NCI-H82 (cell line): ENCODE measurements around the gene NALCN.

Experiments used
- DNase-seq: peaks from one replicate; lab custom pipeline; 2025; lab: John Stamatoyannopoulos, UW

The NALCN gene

DNA sequence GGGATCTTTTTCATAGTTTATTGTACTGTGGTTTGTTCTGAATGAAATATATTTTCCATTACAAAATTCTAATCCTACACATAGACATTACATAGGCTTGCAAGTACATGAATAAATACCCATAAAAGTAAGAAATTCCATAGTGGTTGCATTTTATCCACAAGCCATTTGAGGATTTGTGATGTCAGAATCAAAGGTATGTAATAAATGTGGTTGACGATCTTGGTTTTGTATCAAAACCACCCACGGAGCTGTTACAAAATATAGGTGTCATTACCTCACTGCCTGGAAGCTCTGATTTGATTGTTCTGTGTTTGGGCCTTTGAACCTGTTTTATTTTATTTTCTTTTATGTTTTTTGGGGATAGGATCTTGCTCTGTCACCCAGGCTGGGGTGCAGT lies 125.1 kb downstream of the NALCN start:
- DNase-seq = no peak

DNA sequence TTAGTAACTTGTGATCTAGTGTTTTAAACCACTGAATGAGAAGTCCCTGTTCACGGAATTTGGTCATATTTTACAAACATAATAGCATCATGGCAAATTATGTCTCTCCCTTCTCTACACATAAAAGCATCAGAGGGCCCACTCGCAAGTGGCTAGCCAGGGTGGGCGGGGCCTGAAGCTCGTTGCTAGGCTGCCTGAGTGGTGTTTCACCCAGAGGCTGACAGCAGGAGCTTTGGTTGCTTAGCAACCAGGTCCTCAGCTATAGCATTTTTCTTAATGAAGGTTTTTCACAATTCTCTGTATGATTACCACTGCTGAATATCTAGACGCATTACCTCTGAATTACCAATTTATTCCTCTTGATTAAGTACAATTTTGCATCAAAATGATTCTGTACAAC lies 126.5 kb downstream of the NALCN start:
- DNase-seq = peak; percentile 91

GRCh38 chr13:101283782-101284181 lies 132.5 kb downstream of the NALCN start:
- DNase-seq = no peak

DNA sequence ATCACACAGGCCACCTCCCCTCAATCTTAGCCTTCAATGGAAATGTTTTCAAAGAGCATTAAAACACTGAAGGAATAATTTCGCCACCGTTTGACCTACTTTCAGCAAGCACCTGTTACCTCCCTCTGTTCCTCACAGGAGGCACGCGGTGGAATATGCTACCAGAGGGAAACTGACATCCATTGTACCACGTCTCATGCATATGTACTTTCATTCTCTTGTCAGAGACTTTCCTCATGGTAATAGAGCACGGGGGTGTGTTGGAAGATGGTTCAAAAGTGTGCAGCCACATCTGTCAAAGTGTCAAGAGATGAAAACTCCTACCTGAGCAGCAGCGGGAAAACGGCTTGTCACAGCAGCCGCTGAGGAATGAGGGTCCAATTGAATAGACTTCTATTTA lies 143.4 kb downstream of the NALCN start:
- no peak for DNase-seq

DNA sequence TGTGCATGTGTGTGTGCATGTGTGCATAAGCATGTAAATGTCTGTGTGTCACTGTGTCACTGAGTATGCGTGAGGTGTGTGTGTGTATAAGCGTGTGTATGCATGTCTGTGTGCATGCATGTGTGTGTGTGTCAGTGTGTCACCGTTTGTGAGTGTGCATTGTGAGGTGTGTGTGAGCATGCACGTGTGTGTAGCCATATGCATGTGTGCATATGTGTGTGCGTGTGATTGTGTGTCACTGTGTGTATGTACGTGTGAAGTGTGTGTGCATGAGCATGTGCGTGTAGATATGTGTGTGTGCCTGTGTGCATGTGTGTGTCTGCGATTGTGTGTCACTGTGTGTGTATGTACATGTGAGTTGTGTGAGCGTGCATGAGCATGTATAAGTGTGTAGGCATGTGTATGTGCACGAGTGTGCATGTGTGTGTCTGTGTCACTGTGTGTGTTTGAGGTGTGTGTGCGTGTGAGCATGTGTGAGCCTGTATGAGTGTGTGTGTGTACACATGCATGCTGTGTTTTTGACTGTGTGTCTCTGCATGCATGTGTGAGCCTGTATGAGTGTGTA lies 144.5 kb downstream of the NALCN start:
- DNase-seq = no peak

DNA sequence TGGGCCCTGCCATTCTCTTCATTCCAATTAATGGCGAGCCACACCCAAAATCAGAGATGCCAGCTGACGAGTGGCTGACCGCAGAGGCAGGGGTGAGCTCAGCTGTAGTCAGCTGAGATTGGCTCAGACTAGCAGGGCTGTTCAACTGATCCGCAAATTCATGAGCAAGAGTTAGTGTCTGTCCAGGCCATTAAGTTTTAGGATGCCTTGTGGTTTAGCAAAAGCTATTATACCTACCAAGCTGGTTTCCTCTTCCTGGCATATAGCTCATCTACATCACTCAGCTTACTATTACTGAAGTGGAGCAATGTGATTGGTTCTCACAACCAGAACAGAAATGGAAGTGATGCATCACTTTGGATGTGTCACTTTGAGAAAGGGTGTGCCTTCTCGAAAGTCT lies 148.7 kb downstream of the NALCN start:
- no peak for DNase-seq

DNA sequence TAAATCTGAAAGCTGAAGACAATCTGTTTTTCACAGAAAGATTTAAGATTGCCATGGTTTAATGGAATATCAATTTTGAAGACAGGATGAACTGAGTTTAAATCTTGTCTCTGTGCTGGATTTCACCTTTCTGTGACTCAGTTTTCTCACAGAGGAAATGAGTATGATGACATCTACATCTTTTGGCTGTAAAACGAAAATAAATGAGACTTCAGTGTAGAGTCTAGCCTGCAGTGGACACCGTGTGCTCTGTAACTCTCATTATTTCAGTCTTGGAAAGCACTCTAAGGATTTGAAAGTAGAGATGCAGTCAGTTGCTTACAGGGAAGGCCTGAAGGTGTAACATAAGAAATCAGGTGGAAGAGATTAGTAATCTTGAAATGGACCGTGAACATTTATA lies 150.4 kb downstream of the NALCN start:
- no peak for DNase-seq

- no peak for DNase-seq
These were observed 151.4 kb downstream of the NALCN start for GRCh38 chr13:101264931-101265330.

DNA sequence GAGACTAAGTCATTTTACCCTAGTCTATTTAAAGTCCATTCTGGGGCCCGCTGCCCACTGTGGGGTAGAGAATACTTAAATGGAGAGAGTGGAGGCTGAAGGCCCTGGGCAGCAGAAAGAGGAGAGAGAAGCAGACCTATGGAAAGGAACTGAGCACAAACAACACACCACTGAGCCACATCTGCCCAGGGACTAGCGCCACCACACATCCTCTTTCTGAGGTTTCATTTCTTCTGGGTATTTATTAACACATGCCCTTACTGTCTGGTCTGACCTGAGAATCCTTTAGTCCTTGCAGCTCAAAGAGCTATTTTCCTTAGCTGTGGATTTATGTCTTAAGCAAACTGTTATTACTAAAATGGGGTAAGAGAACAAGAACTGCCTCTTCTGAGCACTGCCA lies 154.0 kb downstream of the NALCN start:
- DNase-seq = no peak

- DNase-seq = no peak
These were observed 157.8 kb downstream of the NALCN start for GRCh38 chr13:101258509-101258908.

- DNase-seq = no peak
These were observed 158.2 kb downstream of the NALCN start for GRCh38 chr13:101258071-101258470.

GRCh38 chr13:101248739-101249514 lies 167.4 kb downstream of the NALCN start:
- DNase-seq = no peak

DNA sequence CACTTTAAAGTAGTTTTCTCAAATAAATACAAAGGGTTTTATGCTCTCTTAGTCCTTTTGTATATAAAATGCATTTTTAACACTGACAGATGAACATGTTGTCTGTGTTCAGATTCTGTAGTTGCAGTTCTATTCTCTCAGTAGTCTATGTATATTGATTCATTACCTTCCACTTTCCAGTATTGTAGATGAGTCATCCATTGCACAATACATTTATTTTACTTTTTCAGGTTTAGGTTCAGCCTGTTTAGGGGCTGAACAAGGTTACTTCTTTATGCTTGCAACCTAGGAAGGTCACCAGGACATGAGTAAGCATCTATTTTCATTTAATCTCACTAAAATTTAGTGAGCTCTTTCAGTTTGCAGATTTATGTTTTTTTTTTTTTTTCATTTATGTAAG lies 173.6 kb downstream of the NALCN start:
- DNase-seq = no peak

DNA sequence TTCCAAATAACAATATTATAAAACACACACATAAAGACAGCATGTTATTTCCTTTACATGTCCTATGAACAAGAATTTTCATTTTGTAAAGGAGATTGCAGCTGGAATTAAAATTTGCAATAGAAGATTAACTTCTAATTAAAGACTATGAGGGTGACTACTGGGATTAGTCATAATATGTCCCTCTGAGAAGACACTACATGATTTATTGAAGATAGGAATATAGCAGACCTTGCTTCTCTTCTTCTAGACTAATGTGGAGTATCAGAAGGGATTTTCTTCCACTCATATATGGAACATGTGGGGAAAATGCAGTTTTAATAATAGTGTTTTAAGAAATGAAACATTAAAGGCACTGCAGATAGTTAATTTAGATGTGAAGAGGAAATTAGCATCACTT lies 177.8 kb downstream of the NALCN start:
- DNase-seq = peak; percentile 12

DNA sequence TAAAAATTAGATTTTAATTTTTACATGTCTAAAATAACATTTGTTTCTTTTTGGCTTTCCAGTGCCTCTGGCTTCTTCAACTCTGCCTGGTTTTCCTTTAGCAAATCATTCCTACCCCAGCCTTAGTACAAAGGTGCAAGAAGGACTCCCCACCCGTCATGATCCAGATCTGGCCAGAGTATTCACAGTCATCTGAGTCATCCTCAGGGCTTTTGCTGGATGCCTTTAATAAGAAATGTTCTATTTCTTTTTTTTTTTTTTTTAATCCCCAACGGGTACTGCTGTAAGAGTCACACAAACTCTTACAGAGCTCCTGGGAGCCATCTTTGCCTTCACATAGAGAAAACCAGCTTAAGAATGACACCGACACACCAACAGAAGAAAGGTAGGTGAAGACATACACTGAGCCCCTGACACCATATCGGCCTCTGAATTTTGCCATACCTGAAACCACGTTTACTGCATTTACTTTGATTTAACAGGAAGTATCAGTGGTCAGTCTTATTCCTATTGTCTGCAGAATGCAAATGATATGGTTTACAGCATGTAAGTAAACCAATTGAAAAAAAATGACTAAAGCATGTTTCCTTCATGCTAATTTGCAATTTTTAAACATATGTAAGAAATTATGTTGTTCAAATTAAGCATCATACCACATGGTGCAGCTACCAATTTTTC lies 184.4 kb downstream of the NALCN start:
- no peak for DNase-seq

DNA sequence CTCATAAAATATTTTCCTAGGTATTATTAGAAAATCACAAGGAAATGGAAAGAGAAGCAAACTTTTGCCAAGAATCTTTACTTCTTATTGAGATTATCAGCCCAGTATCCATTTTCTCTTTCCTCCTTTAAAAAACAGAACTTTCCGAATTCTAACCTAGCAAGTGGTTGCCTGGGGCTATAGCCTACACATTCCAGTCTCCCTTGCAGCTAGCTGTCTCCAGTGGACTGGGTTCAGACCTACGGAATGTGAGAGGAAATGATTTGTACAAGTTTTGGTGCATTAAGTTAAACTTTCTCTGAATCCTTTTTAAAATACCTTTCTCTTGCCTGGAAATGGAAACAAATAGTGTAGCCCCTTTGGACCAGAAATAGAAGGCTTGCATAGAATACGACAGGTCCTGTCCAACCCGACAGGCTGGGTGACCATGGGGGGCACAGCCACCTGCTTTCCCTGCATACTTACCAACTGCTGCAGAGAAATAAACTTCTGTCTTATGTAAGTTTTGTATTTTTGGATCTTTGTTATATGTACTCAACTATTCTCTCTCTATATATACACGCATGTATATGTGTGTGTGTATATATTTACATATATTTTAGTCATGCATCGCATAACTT lies 185.9 kb downstream of the NALCN start:
- no peak for DNase-seq

DNA sequence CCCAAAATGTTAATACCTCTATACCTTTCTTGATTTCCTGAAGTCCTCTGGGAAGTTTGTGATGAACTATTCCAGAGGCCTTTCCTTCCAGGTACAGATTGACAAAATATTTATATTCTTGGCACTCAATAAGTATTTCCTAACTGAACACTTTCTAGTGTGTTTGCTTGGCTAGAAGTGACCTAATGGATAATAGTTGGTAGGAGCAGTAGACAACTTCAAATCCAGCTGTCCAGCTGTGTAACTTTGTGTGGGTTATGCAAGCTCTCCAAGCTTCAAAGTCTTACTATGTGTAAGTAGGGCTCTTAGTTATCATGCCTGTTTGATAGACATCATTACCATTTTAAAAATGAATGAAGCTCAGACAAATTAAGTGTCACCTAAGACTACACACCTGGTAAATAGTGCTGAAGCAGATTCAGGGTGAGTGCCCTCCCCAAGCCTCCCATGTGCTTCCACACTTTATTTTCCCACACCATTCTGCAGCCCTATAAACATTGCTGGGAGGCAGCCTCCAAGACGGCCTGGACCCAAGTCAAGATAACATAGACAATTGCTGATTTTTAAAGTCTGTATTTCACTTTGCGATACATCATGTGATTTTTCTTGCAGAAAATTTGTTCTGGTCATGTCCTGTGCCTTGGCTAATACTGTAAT lies 196.6 kb downstream of the NALCN start:
- no peak for DNase-seq

- no peak for DNase-seq
These were observed 197.8 kb downstream of the NALCN start for GRCh38 chr13:101218484-101218883.

DNA sequence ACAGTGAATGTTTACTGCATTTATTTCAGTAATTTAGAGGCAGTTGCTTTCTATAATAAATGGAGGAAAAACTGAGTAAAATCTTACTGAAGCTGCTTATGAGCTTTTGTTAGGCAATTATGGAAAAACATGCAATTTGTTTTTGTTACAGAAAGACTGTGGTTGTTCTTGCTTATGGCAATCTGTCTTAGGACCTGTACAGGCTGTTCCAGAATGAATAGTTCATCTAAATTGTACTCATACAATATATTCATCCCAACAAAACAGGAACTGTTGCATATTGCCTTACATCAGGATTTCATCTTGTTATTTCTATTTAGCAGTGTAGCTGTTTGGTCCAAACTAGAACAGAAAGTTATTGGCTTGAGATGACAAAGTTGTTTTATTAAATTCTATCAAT lies 199.2 kb downstream of the NALCN start:
- no peak for DNase-seq

GRCh38 chr13:101211261-101211660 lies 205.0 kb downstream of the NALCN start:
- no peak for DNase-seq

DNA sequence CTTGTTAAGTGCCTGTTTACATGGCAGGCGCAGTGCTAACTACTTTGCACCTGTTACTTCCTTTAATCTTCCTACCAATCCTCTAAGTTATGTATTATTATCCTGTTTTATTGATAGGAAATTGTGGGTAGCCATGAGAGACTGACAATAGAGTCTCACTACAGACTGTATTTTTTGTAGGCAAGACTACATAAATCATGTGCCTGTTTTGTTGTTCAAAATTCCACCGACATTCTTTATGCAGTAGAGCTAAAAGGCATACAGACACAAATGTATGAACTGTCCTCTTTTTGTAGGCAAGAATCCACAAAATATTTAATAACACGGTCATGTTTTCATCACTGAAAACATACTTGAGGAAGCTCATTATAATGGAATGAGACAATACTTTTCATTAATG lies 205.5 kb downstream of the NALCN start:
- DNase-seq = no peak

DNA sequence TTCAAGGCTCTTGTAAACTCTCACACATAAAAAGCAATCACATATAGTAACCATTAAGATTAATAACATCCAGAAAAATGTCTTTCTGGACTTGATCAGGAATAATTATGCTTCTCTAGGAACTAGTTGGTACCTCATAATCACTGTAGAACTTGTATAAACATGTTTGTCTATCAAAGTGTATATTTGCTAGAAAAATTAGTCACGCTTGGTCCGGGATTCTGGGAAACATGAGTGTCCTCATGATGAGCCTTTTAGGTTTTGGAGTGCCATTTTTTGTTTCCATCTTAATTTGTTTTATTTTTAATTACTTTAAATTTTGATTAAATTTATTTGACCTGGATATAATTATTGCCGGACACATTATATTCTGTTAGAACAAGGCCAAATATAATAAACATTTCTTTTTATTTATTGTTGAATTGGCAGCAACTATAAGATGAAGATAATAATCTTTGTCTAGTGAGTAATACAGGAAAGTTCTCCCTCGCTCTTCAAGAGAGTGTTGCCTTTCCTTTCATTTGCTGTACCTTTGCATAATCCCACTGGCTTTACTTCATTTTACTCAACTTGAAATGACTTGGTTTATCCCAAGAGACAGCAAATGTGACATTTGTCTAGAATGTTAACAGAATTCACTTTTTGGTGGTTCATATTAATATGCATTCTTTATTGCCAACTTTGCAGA lies 207.0 kb downstream of the NALCN start:
- no peak for DNase-seq
